Fibroblast of peridontal ligament (primary cell): Measurements from ENCODE around the gene SEC14L5.
"Not testable (repeated sequence)": the region's sequence is repeated elsewhere in the genome, so short reads cannot be mapped to it uniquely, and the experiment has no call there.

Source experiments
- DNase-seq: peaks from one replicate; pipeline ENCODE4 v3.0.0-alpha.2; 2010; ENCODE audit errors: extremely low read depth

The SEC14L5 gene

GRCh38 chr16:5036228-5037156, 78.4 kb downstream of the SEC14L5 start:
- peak; percentile 43 for DNase-seq

- no peak for DNase-seq
These were observed 82.3 kb downstream of the SEC14L5 start for GRCh38 chr16:5040451-5040850.

GRCh38 chr16:5041600-5042133, 83.5 kb downstream of the SEC14L5 start:
- peak; percentile 47 for DNase-seq

GRCh38 chr16:5042574-5043171, 84.5 kb downstream of the SEC14L5 start:
- DNase-seq, result no peak

- DNase-seq, result no peak
These were observed 85.9 kb downstream of the SEC14L5 start for GRCh38 chr16:5044011-5044540.

- DNase-seq, result not testable (repeated sequence)
These were observed 86.5 kb downstream of the SEC14L5 start for GRCh38 chr16:5044581-5044980.

GRCh38 chr16:5045499-5046115, 87.5 kb downstream of the SEC14L5 start:
- DNase-seq, result no peak

- no peak for DNase-seq
These were observed 88.8 kb downstream of the SEC14L5 start for GRCh38 chr16:5046914-5047313.

GRCh38 chr16:5054876-5055865, 97.0 kb downstream of the SEC14L5 start:
- DNase-seq, result no peak

- no peak for DNase-seq
These were observed 98.2 kb downstream of the SEC14L5 start for GRCh38 chr16:5056352-5056751.

- DNase-seq, result no peak
These were observed 100.3 kb downstream of the SEC14L5 start for GRCh38 chr16:5058476-5058875.

GRCh38 chr16:5059386-5060072, 101.4 kb downstream of the SEC14L5 start:
- no peak for DNase-seq

GRCh38 chr16:5060073-5060641, 102.0 kb downstream of the SEC14L5 start:
- no peak for DNase-seq

- no peak for DNase-seq
These were observed 103.9 kb downstream of the SEC14L5 start for GRCh38 chr16:5062051-5062450.

- DNase-seq, result no peak
These were observed 104.9 kb downstream of the SEC14L5 start for GRCh38 chr16:5062790-5063765.

GRCh38 chr16:5064915-5065314, 106.8 kb downstream of the SEC14L5 start:
- no peak for DNase-seq

GRCh38 chr16:5065326-5065725, 107.2 kb downstream of the SEC14L5 start:
- no peak for DNase-seq

- no peak for DNase-seq
These were observed 107.7 kb downstream of the SEC14L5 start, which contains the start of gene C16orf89 for GRCh38 chr16:5065813-5066212. TSS of gene C16orf89 (minus strand) at chr16:5065956. CDS start at chr16:5065908, 48 bp downstream.

GRCh38 chr16:5066511-5066910, 108.4 kb downstream of the SEC14L5 start:
- DNase-seq, result no peak
